GM21786 (cell line): ENCODE data around the gene AHNAK.

Source experiments
- ATAC-seq: cut with Tn5 transposase; IDR thresholded peaks from one replicate; pipeline ENCODE4 v1.9.1; 2021; ENCODE audit not compliant: unreplicated experiment

AHNAK gene

DNA sequence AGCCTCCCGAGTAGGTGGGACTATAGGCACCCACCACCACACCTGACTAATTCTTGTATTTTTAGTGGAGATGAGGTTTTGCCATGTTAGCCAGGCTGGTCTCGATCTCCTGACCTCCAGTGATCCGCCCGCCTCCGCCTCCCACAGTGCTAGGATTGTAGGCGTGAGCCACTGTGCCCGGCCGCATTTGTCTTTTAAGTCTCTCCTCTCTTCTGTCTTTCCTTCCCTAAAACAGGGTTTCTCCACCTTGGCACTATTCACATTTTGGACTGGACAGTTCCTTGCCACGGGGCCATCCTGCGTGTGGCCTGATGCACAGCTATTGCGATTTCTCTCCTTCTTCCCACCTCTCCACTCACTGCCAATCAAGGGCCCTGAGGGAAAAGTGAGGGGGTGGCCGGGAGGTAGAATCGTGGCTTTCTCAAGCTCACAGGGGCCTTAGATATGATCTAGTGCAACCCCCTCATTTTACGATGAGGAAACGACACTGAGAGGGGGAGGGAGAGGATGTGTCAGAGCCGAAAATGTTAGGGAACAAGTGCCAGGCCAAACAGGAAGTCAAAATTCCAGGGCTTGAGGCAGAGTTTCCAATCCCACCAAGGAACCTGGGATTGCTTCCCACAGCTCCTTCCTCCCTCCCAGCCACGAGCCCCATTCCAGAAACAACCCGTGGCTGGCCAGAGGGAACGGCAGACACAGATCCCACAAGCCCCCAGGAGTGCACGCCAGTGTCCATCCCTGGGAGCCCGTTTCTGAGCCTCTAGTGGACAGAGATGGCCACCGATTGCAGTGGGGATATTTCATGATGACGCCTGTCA lies 106.6 kb downstream of the AHNAK start:
- no peak for ATAC-seq

- ATAC-seq, result no peak
Observed at GRCh38 chr11:62438641-62439040, 108.0 kb downstream of the AHNAK start.

DNA sequence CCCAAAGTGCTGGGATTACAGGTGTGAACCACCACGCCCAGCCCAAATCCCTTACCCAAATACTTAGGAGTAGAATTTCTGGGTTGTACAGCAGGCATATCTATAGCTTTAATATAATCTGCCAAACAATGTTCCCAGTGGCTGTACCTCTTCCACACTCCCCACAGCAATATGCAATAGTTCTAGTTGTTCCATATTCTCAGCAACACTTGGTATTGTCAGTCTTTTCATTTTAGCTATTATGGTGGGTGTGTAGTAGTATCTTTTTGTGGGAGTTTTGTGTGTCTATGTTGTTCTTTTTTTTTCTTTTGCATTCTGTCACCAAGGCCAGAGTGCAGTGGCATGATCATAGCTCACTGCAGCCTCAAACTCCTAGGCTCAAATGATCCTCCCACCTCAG lies 109.0 kb downstream of the AHNAK start:
- ATAC-seq, result no peak

GRCh38 chr11:62435846-62436660 lies 110.6 kb downstream of the AHNAK start:
- peak; percentile 45 for ATAC-seq

GRCh38 chr11:62433904-62434276 lies 112.7 kb downstream of the AHNAK start:
- ATAC-seq, result no peak

GRCh38 chr11:62433141-62433903 lies 113.3 kb downstream of the AHNAK start:
- ATAC-seq, result no peak

GRCh38 chr11:62432695-62433094 lies 113.9 kb downstream of the AHNAK start:
- ATAC-seq, result no peak

DNA sequence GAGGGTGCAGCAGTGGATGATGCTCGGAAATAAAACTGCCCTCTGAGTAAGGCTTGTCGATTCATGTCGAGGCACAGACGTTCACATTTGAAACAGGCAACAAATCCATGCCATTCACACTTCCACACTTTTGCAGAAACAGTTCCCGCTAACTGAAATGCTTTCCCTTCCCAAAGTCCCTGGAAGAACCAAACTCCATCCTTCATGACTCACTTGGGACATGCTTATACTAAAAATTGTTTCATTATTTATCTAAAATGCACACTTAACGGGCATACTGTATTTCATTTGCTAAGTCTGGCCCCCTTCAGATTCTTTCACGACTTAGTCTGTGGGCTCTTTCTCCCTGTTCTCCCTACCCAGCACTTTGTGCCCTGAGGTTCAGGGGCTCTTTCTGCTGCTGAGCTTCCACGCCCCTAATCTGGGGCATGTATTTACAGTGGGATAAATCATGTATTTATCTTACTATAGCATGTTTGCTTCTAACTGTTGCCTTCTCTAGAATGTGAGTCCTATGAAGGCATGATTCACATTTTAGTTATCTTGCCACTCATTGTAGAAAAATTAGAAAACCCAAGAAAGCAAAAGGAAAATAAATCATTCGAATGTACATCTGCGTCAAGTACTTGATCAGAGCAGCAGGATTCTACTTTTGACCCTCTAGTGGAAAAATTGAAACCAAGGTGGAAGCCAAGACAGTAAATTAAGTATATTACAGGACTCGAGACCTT lies 115.3 kb downstream of the AHNAK start:
- ATAC-seq, result no peak

GRCh38 chr11:62430425-62430824 lies 116.2 kb downstream of the AHNAK start:
- no peak for ATAC-seq

- no peak for ATAC-seq
Observed at GRCh38 chr11:62428871-62429560, 117.6 kb downstream of the AHNAK start.

DNA sequence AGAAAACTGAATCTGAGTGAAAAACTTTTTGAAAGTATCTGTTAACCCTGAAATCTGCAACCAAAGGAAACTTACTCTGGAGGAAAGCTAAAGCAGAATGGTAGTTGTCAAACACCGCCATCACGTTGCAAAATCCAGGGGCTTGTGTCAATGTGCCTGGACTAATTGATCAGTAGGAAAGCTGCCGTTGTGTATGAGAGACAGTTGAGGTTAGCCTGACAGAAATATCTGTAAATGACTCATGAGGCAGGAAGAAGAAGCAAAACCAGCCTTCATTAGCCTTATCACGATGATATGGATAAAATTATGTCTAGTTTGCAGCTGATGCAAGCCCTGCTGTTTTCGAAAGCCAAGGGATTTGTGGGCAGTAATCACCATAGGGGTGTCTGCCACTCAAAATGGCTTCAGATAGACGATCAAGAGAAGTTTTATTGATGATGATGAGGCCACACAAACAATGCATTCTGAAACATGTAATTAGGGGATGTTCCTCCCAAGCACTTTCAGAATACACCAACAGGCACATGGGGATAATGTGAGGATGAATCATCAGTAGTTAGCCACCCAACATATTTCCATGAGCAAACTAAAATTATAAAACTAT lies 118.9 kb downstream of the AHNAK start:
- ATAC-seq, result no peak

GRCh38 chr11:62423012-62423411 lies 123.6 kb downstream of the AHNAK start:
- no peak for ATAC-seq

DNA sequence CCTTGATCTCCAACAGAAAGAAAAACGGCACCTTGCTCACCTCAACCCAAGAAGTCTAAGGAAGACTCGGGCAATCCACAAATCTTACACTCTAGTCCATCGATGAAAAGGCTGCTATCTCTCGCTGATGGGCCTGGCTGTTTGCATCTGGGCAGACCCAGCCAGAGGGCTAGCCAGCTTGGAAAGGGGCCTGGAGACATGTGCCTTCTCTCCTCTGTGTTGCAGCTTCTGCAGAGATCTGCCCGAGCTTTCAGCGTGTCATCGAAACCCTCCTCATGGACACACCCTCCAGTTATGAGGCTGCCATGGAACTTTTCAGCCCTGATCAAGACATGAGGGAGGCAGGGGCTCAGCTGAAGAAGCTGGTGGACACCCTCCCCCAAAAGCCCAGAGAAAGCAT lies 124.6 kb downstream of the AHNAK start:
- no peak for ATAC-seq

DNA sequence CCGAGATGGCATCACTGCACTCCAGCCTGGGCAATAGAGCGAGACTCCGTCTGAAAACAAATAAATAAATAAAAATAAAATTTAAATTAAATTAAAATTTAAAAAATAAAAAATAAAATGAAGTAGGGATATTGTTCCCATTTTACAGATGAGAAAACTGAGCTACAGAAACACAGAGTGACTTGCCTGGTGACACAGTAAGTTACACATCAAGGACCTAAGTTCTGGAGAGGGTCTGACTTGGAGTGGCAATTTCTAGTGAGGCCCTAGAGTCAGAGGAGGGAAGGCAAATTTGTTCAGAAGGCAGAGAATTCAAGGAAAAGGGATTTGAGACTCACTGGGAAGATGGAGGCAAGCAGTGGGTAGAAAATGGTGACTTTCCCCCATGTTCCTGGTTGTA lies 125.7 kb downstream of the AHNAK start:
- no peak for ATAC-seq

- ATAC-seq, result no peak
Observed at GRCh38 chr11:62419943-62420342, 126.7 kb downstream of the AHNAK start.

- no peak for ATAC-seq
Observed at GRCh38 chr11:62419314-62419929, 127.2 kb downstream of the AHNAK start.

DNA sequence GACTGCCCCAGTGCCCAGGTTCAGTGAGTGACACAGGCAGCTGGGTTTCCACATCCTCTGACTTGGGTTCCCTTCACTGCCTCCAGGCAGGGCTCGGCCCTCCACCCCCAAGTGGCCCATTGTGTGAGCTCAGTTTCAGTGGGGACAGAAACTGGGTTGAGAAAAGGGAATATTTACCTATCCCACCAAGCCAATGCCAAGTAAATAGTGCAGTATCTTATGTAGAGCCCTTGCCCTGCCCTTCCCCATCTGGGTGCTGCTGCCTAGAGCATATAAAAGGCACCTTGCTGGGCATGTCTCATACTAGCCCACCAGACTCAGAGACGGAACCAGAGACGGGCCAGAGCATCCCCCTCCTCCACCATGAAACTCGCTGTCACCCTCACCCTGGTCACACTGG lies 127.9 kb downstream of the AHNAK start, which contains the start of gene SCGB1A1:
SCGB1A1 (plus strand) TSS at position 301 of the 400 bp plus-strand sequence; CDS start at position 364, 63 bp downstream.
- ATAC-seq, result no peak

- no peak for ATAC-seq
Observed at GRCh38 chr11:62418136-62418535, 128.5 kb downstream of the AHNAK start.

- no peak for ATAC-seq
Observed at GRCh38 chr11:62416596-62416995, 130.0 kb downstream of the AHNAK start.
